ENCODE results near the gene EXOC4. TPM values are rescaled to one million over a fixed set of nuclear protein-coding genes. Genes with fewer than 3 reads are reported as not detected.

The EXOC4 gene
- total RNA-seq, 1 experiment from 2014 or later, result 91.9 TPM

DNA sequence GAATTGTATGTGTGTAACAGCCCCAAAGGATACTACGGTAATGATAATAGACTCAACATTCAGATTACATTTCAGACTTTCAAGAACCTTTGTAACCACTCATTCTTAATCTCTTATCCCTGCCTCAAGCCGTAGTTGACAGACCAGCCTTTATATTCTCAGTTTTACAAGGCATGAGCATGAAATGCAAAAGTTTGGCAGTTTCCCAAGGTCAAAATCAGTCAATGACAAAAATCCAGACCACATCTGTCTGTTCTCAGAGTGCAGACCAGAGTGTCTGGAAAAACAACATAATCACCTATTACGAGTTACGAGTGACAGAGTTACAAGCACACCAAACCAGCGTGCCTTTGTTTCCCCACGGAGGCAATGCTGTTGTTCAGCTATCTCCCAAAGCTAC lies 695.7 kb downstream of the EXOC4 start:
- Mint-ChIP-seq H3K4me3 (ENCODE audit: low read depth, unreplicated experiment) (no peak overlapping the region), H3K27me3 (ENCODE audit: unreplicated experiment) (no peaks in the 10 kb centered on the region), H3K4me1 (ENCODE audit: low read depth, unreplicated experiment) (no peaks in the 10 kb centered on the region), H3K9me3 (ENCODE audit: low read depth, unreplicated experiment) (no peaks in the 10 kb centered on the region), H3K36me3 (ENCODE audit: insufficient read depth, unreplicated experiment) (no peaks in the 10 kb centered on the region), H3K27ac (ENCODE audit: unreplicated experiment) (no peak overlapping the region)
- BruUV-seq (replicated peaks), result no TSS peak
- TF ChIP-seq, protein P1, sequence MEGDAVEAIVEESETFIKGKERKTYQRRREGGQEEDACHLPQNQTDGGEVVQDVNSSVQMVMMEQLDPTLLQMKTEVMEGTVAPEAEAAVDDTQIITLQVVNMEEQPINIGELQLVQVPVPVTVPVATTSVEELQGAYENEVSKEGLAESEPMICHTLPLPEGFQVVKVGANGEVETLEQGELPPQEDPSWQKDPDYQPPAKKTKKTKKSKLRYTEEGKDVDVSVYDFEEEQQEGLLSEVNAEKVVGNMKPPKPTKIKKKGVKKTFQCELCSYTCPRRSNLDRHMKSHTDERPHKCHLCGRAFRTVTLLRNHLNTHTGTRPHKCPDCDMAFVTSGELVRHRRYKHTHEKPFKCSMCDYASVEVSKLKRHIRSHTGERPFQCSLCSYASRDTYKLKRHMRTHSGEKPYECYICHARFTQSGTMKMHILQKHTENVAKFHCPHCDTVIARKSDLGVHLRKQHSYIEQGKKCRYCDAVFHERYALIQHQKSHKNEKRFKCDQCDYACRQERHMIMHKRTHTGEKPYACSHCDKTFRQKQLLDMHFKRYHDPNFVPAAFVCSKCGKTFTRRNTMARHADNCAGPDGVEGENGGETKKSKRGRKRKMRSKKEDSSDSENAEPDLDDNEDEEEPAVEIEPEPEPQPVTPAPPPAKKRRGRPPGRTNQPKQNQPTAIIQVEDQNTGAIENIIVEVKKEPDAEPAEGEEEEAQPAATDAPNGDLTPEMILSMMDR (IDR thresholded peaks at IDR 0.05; ENCODE audit: unreplicated experiment), result no peak
- intact Hi-C loops (cut with micrococcal nuclease; ENCODE audit: unreplicated experiment), result no loop called here
- DNase-seq, result no peak
- CTCF ChIA-PET, result no interaction called here

DNA sequence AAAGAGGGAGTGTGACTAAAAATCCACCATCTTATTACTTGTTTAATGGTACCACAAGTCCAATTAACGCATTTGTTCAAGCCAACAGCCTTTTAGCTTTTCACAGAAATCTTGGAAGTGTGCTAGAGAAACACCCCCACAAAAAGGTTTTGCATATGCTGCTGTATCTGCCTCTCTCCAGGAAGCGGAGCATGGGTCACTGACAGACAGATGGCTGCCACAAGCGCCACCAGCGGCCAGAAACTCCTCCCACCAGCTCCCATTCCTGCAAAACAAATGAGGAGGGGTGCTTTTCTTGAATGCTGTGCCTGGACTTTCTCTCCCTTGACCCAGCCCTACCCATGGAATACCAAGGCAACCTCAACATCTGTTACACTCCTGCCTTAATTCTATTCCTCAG lies 698.0 kb downstream of the EXOC4 start:
- no peaks in the 10 kb centered on the region for H3K36me3 Mint-ChIP-seq (ENCODE audit: insufficient read depth, unreplicated experiment)
- TF ChIP-seq, protein P1 (IDR thresholded peaks at IDR 0.05; ENCODE audit: unreplicated experiment), result no peak
- intact Hi-C loops (cut with micrococcal nuclease; ENCODE audit: unreplicated experiment), result no loop called here
- CTCF ChIA-PET, result no interaction called here
- no peaks in the 10 kb centered on the region for H3K4me1 Mint-ChIP-seq (ENCODE audit: low read depth, unreplicated experiment)
- no peak for DNase-seq
- BruUV-seq (replicated peaks), result no TSS peak
- H3K4me3 Mint-ChIP-seq (ENCODE audit: low read depth, unreplicated experiment), result no peak overlapping the region
- no peak overlapping the region for H3K27ac Mint-ChIP-seq (ENCODE audit: unreplicated experiment)
- H3K9me3 Mint-ChIP-seq (ENCODE audit: low read depth, unreplicated experiment), result no peaks in the 10 kb centered on the region
- H3K27me3 Mint-ChIP-seq (ENCODE audit: unreplicated experiment), result no peaks in the 10 kb centered on the region

DNA sequence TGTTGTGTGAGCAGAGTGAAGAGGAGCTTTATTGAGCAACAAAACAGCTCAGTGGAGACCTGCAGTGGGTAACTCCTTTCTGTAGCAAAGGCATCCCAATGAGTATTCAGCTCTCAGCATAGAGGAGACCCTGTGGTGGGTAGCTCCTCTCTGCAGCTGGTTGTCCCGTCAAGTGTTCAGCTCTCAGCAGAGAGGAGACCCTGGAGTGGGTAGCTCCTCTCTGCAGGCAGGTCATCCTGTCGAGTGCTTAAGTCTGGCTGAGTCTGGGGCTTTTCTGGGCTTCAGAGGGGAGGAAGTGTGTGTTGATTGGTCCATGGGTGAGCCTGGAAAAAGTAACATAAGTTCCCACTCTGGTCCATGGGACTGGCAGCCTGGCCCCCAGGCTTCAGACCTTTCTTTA lies 702.3 kb downstream of the EXOC4 start:
- H3K27ac Mint-ChIP-seq (ENCODE audit: unreplicated experiment), result no peak overlapping the region
- no peaks in the 10 kb centered on the region for H3K27me3 Mint-ChIP-seq (ENCODE audit: unreplicated experiment)
- no TSS peak for BruUV-seq (replicated peaks)
- no peaks in the 10 kb centered on the region for H3K36me3 Mint-ChIP-seq (ENCODE audit: insufficient read depth, unreplicated experiment)
- H3K4me1 Mint-ChIP-seq (ENCODE audit: low read depth, unreplicated experiment), result no peaks in the 10 kb centered on the region
- no peaks in the 10 kb centered on the region for H3K9me3 Mint-ChIP-seq (ENCODE audit: low read depth, unreplicated experiment)
- CTCF ChIA-PET, result no interaction called here
- H3K4me3 Mint-ChIP-seq (ENCODE audit: low read depth, unreplicated experiment), result no peak overlapping the region
- DNase-seq, result no peak
- TF ChIP-seq, protein P1 (IDR thresholded peaks at IDR 0.05; ENCODE audit: unreplicated experiment), result no peak
- intact Hi-C loops (cut with micrococcal nuclease; ENCODE audit: unreplicated experiment), result no loop called here

DNA sequence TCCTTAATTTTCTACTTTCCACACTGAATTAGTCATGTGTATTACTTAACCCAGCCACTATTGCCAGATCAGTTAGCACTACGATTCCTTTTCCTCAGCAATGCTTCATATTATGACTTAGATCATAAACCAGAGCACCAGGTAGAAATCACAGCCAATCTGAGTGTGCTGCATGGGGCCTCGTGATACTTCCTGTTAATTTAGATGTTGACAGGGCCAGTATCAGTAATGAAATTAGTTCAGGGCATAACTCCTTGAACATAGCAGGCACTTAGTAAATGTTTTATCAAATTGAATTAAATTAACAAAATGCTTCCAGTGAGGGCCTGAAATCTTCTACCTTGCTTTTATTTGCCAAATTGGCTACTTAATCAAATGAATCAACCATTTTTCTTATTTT lies 705.0 kb downstream of the EXOC4 start:
- no peaks in the 10 kb centered on the region for H3K27me3 Mint-ChIP-seq (ENCODE audit: unreplicated experiment)
- TF ChIP-seq, protein P1 (IDR thresholded peaks at IDR 0.05; ENCODE audit: unreplicated experiment), result no peak
- H3K4me1 Mint-ChIP-seq (ENCODE audit: low read depth, unreplicated experiment), result no peaks in the 10 kb centered on the region
- CTCF ChIA-PET, result interaction anchor here (0.5 kb wide), 1 partner anchor 32 kb away, joined by 3 read pairs; no protein-coding TSS in a partner anchor
- no peaks in the 10 kb centered on the region for H3K9me3 Mint-ChIP-seq (ENCODE audit: low read depth, unreplicated experiment)
- no peak overlapping the region for H3K4me3 Mint-ChIP-seq (ENCODE audit: low read depth, unreplicated experiment)
- DNase-seq, result no peak
- no TSS peak for BruUV-seq (replicated peaks)
- H3K27ac Mint-ChIP-seq (ENCODE audit: unreplicated experiment), result no peak overlapping the region
- no peaks in the 10 kb centered on the region for H3K36me3 Mint-ChIP-seq (ENCODE audit: insufficient read depth, unreplicated experiment)
- intact Hi-C loops (cut with micrococcal nuclease; ENCODE audit: unreplicated experiment), result no loop called here

All from Calu3 (cell line).